AG04449 (cell line): Measurements from ENCODE around the gene GPA33.

Experiments used
- CTCF ChIA-PET: fragments of 350-600 bp; formaldehyde crosslinking; extraction: SDS; loops from one replicate; lab custom pipeline; 2021; ENCODE audit warnings: antibody characterized with exemption; lab: Yijun Ruan, JAX
- POLR2A ChIA-PET: fragments of 400-600, 350-600 bp; formaldehyde crosslinking; extraction: SDS; loops from one replicate; lab custom pipeline; 2020; ENCODE audit warnings: antibody characterized with exemption, inconsistent platforms; lab: Yijun Ruan, JAX
- DNase-seq: peaks from one replicate; pipeline ENCODE4 v3.0.0-alpha.2; 2010; ENCODE audit warnings: low read depth, low spot score
- H3K4me3 ChIP-seq: 2 replicates; pipeline ENCODE4 v1.5.1; 2011; ENCODE audit warnings: low read depth, mild to moderate bottlenecking, control low read depth, low read length
- CTCF ChIP-seq: IDR thresholded peaks from one replicate; pipeline ENCODE4 v1.5.1; 2011; ENCODE audit warnings: mild to moderate bottlenecking, moderate library complexity, low read length, control low read depth, inconsistent platforms; ENCODE audit not compliant: insufficient read depth; ENCODE audit errors: missing control alignments

Gene GPA33

GRCh38 chr1:167114725-167115124, 24.5 kb upstream of the GPA33 start:
- no peak overlapping the region for H3K4me3 ChIP-seq
- POLR2A ChIA-PET = no interaction called here
- TF ChIP-seq CTCF = no peak
- CTCF ChIA-PET = no interaction called here
- DNase-seq = no peak

GRCh38 chr1:167111868-167112709, 21.9 kb upstream of the GPA33 start:
- TF ChIP-seq CTCF = no peak
- DNase-seq = no peak
- ChIA-PET CTCF (no interaction called here), POLR2A (no interaction called here)
- H3K4me3 ChIP-seq = no peak overlapping the region

- POLR2A ChIA-PET = no interaction called here
- H3K4me3 ChIP-seq = no peak overlapping the region
- no peak for DNase-seq
- no peak for TF ChIP-seq CTCF
- CTCF ChIA-PET = no interaction called here
Measured at GRCh38 chr1:167110586-167110985, 20.4 kb upstream of the GPA33 start.

GRCh38 chr1:167109125-167109524, 18.9 kb upstream of the GPA33 start:
- no peak for DNase-seq

GRCh38 chr1:167107456-167107855, 17.3 kb upstream of the GPA33 start:
- POLR2A ChIA-PET = no interaction called here
- CTCF ChIA-PET = no interaction called here
- no peak for TF ChIP-seq CTCF
- no peak overlapping the region for H3K4me3 ChIP-seq
- no peak for DNase-seq

More at GRCh38 chr1:167109125-167109524, 18.9 kb upstream of the GPA33 start:
- no peak overlapping the region for H3K4me3 ChIP-seq
- TF ChIP-seq CTCF = no peak
- ChIA-PET POLR2A (no interaction called here), CTCF (no interaction called here)

GRCh38 chr1:167106119-167106461, 15.9 kb upstream of the GPA33 start:
- no peak for TF ChIP-seq CTCF
- CTCF ChIA-PET = interaction anchor here (2.7 kb wide), 1 partner anchor 47 kb away, joined by 7 read pairs; no protein-coding TSS in a partner anchor
- H3K4me3 ChIP-seq = no peak overlapping the region
- DNase-seq = no peak
- POLR2A ChIA-PET = no interaction called here
